GM15510 (cell line): Measurements from ENCODE around the gene C2orf81.

ENCODE experiments used
- POLR2A ChIP-seq: IDR thresholded peaks from 3 replicates; pipeline ENCODE4 v1.6.1; 2011; ENCODE audit warnings: borderline replicate concordance; ENCODE audit not compliant: insufficient read length; ENCODE audit errors: extremely low read depth

The C2orf81 gene

GRCh38 chr2:74379851-74380789, 41.3 kb downstream of the C2orf81 start, which contains the start of gene DCTN1:
TSS of gene DCTN1 (minus strand) at chr2:74380311. CDS start at chr2:74380037, 274 bp downstream.
- no peak for TF ChIP-seq POLR2A

- no peak for TF ChIP-seq POLR2A
Measured at GRCh38 chr2:74378007-74378406, 43.4 kb downstream of the C2orf81 start.

- no peak for TF ChIP-seq POLR2A
Measured at GRCh38 chr2:74375838-74376237, 45.6 kb downstream of the C2orf81 start.

- TF ChIP-seq POLR2A, result no peak
Measured at GRCh38 chr2:74374509-74375205, 46.8 kb downstream of the C2orf81 start.

- no peak for TF ChIP-seq POLR2A
Measured at GRCh38 chr2:74373985-74374384, 47.4 kb downstream of the C2orf81 start.

- TF ChIP-seq POLR2A, result no peak
Measured at GRCh38 chr2:74373221-74373676, 48.2 kb downstream of the C2orf81 start.

- TF ChIP-seq POLR2A, result no peak
Measured at GRCh38 chr2:74372674-74373073, 48.7 kb downstream of the C2orf81 start.

- TF ChIP-seq POLR2A, result no peak
Measured at GRCh38 chr2:74371421-74371820, 50.0 kb downstream of the C2orf81 start.

- no peak for TF ChIP-seq POLR2A
Measured at GRCh38 chr2:74369976-74370375, 51.4 kb downstream of the C2orf81 start.

GRCh38 chr2:74368499-74368898, 52.9 kb downstream of the C2orf81 start:
- TF ChIP-seq POLR2A, result no peak

- TF ChIP-seq POLR2A, result no peak
Measured at GRCh38 chr2:74367789-74368188, 53.6 kb downstream of the C2orf81 start.

- TF ChIP-seq POLR2A, result no peak
Measured at GRCh38 chr2:74366036-74366435, 55.4 kb downstream of the C2orf81 start.

- no peak for TF ChIP-seq POLR2A
Measured at GRCh38 chr2:74364533-74365505, 56.6 kb downstream of the C2orf81 start.
